HUES48 (cell line): ENCODE data around the gene PTOV1.

Experiments used
- H3K27ac ChIP-seq: one replicate; pipeline ENCODE4 v1.7.0; 2013; ENCODE audit warnings: low read depth, low read length, inconsistent platforms
- H3K27me3 ChIP-seq: 2 replicates; pipeline ENCODE4 v1.6.1; 2013; ENCODE audit warnings: mild to moderate bottlenecking, low read length; ENCODE audit not compliant: control insufficient read depth, insufficient read depth
- H3K36me3 ChIP-seq: 2 replicates; pipeline ENCODE4 v1.6.1; 2013; ENCODE audit warnings: low read length; ENCODE audit not compliant: control insufficient read depth, insufficient read depth
- H3K4me1 ChIP-seq: 2 replicates; pipeline ENCODE4 v1.6.1; 2013; ENCODE audit warnings: mild to moderate bottlenecking, low read length; ENCODE audit not compliant: control insufficient read depth, insufficient read depth
- H3K4me3 ChIP-seq: 2 replicates; pipeline ENCODE4 v1.5.1; 2013; ENCODE audit warnings: mild to moderate bottlenecking, low read depth, low read length
- H3K9ac ChIP-seq: 2 replicates; pipeline ENCODE4 v1.6.1; 2013; ENCODE audit warnings: mild to moderate bottlenecking, low read depth, low read length, moderate library complexity
- H3K9me3 ChIP-seq: 2 replicates; pipeline ENCODE4 v1.6.1; 2013; ENCODE audit warnings: low read length; ENCODE audit not compliant: control insufficient read depth, insufficient read depth

PTOV1 gene

GRCh38 chr19:49883094-49883493 is 32.1 kb downstream of the PTOV1 start:
- no peak overlapping the region for H3K9ac ChIP-seq
- H3K4me3 ChIP-seq, result no peak overlapping the region
- H3K27me3 ChIP-seq, result no peaks in the 10 kb centered on the region
- peaks cover 72% of the 10 kb centered on the region for H3K36me3 ChIP-seq
- H3K4me1 ChIP-seq, result peaks cover 10% of the 10 kb centered on the region; the same call in 1 of the 2 replicates
- H3K9me3 ChIP-seq, result no peaks in the 10 kb centered on the region
- no peak overlapping the region for H3K27ac ChIP-seq

- no peak overlapping the region for H3K4me3 ChIP-seq
- H3K9me3 ChIP-seq, result no peaks in the 10 kb centered on the region
- H3K4me1 ChIP-seq, result peaks cover 2% of the 10 kb centered on the region; the same call in 1 of the 2 replicates
- no peak overlapping the region for H3K27ac ChIP-seq
- H3K27me3 ChIP-seq, result peaks cover under 1% of the 10 kb centered on the region; the same call in 1 of the 2 replicates
- H3K9ac ChIP-seq, result no peak overlapping the region
- H3K36me3 ChIP-seq, result peaks cover 68% of the 10 kb centered on the region
Observed at GRCh38 chr19:49884109-49884508, 33.1 kb downstream of the PTOV1 start.

- Histone ChIP-seq H3K9ac (no peak overlapping the region), H3K9me3 (no peaks in the 10 kb centered on the region), H3K36me3 (peaks cover 62% of the 10 kb centered on the region), H3K4me1 (no peaks in the 10 kb centered on the region), H3K27ac (peak overlapping the region; percentile 5), H3K27me3 (peaks cover 5% of the 10 kb centered on the region; the same call in 1 of the 2 replicates), H3K4me3 (no peak overlapping the region)
Observed at GRCh38 chr19:49884760-49885159, 33.8 kb downstream of the PTOV1 start.

- Histone ChIP-seq H3K9me3 (no peaks in the 10 kb centered on the region), H3K36me3 (peaks cover 39% of the 10 kb centered on the region), H3K4me3 (no peak overlapping the region), H3K4me1 (peaks cover 6% of the 10 kb centered on the region; the same call in 1 of the 2 replicates), H3K27ac (no peak overlapping the region), H3K27me3 (peaks cover 5% of the 10 kb centered on the region; the same call in 1 of the 2 replicates), H3K9ac (no peak overlapping the region)
Observed at GRCh38 chr19:49887037-49887664, 36.2 kb downstream of the PTOV1 start.

GRCh38 chr19:49887665-49888509 is 36.9 kb downstream of the PTOV1 start:
- no peak overlapping the region for H3K27ac ChIP-seq
- peaks cover 5% of the 10 kb centered on the region; the same call in 1 of the 2 replicates for H3K27me3 ChIP-seq
- no peak overlapping the region for H3K9ac ChIP-seq
- peaks cover 6% of the 10 kb centered on the region; the same call in 1 of the 2 replicates for H3K4me1 ChIP-seq
- H3K36me3 ChIP-seq, result peaks cover 32% of the 10 kb centered on the region
- no peaks in the 10 kb centered on the region for H3K9me3 ChIP-seq
- no peak overlapping the region for H3K4me3 ChIP-seq

GRCh38 chr19:49888510-49888824 is 37.5 kb downstream of the PTOV1 start:
- H3K27me3 ChIP-seq, result peaks cover 5% of the 10 kb centered on the region; the same call in 1 of the 2 replicates
- H3K36me3 ChIP-seq, result peaks cover 26% of the 10 kb centered on the region
- no peak overlapping the region for H3K4me3 ChIP-seq
- H3K27ac ChIP-seq, result no peak overlapping the region
- peaks cover 6% of the 10 kb centered on the region; the same call in 1 of the 2 replicates for H3K4me1 ChIP-seq
- no peaks in the 10 kb centered on the region for H3K9me3 ChIP-seq
- no peak overlapping the region for H3K9ac ChIP-seq

GRCh38 chr19:49889038-49889686 is 38.2 kb downstream of the PTOV1 start:
- Histone ChIP-seq H3K27me3 (peaks cover 5% of the 10 kb centered on the region; the same call in 1 of the 2 replicates), H3K4me1 (peaks cover 6% of the 10 kb centered on the region; the same call in 1 of the 2 replicates)

GRCh38 chr19:49889687-49890348 is 38.9 kb downstream of the PTOV1 start:
- peak overlapping the region; percentile 64 for H3K4me3 ChIP-seq

More at GRCh38 chr19:49889038-49889686, 38.2 kb downstream of the PTOV1 start:
- Histone ChIP-seq H3K9me3 (no peaks in the 10 kb centered on the region), H3K4me3 (no peak overlapping the region), H3K9ac (no peak overlapping the region), H3K27ac (no peak overlapping the region), H3K36me3 (peaks cover 19% of the 10 kb centered on the region)

GRCh38 chr19:49890349-49891311 is 39.7 kb downstream of the PTOV1 start:
- Histone ChIP-seq H3K4me3 (peak overlapping the region; percentile 64), H3K9ac (no peak overlapping the region), H3K27ac (peak overlapping the region; percentile 55), H3K27me3 (peaks cover 5% of the 10 kb centered on the region; the same call in 1 of the 2 replicates), H3K9me3 (no peaks in the 10 kb centered on the region), H3K4me1 (peaks cover 6% of the 10 kb centered on the region; the same call in 1 of the 2 replicates), H3K36me3 (peaks cover 6% of the 10 kb centered on the region)

More at GRCh38 chr19:49889687-49890348, 38.9 kb downstream of the PTOV1 start:
- Histone ChIP-seq H3K4me1 (peaks cover 6% of the 10 kb centered on the region; the same call in 1 of the 2 replicates), H3K27ac (peak overlapping the region; percentile 55), H3K9ac (no peak overlapping the region), H3K36me3 (peaks cover 12% of the 10 kb centered on the region), H3K9me3 (no peaks in the 10 kb centered on the region), H3K27me3 (peaks cover 5% of the 10 kb centered on the region; the same call in 1 of the 2 replicates)
